Measurements from ENCODE around the gene MAFG.

Gene MAFG

GRCh38 chr17:81870131-81870980, 57.2 kb downstream of the MAFG start:
- Histone ChIP-seq H4K20me1 (peaks cover 55% of the 10 kb centered on the region), H3K4me1 (peaks cover 64% of the 10 kb centered on the region), H3K9ac (peak overlapping the region; percentile 99), H3K9me3 (no peaks in the 10 kb centered on the region), H3K4me2 (peak overlapping the region; percentile 89), H3K4me3 (peak overlapping the region; percentile 94), H3K27ac (peak overlapping the region; percentile 100), H3K36me3 (peaks cover 43% of the 10 kb centered on the region), H3K27me3 (no peaks in the 10 kb centered on the region)
- TF ChIP-seq Cebpa-rat (IDR thresholded peaks at IDR 0.05), result no peak

GRCh38 chr17:81869221-81870130, 58.1 kb downstream of the MAFG start:
- Histone ChIP-seq H3K27me3 (no peaks in the 10 kb centered on the region), H3K27ac (peak overlapping the region; percentile 100), H3K9ac (peak overlapping the region; percentile 99), H3K4me3 (peak overlapping the region; percentile 94), H3K9me3 (no peaks in the 10 kb centered on the region), H3K4me2 (peak overlapping the region; percentile 89), H3K4me1 (peaks cover 72% of the 10 kb centered on the region), H3K36me3 (peaks cover 52% of the 10 kb centered on the region), H4K20me1 (peaks cover 61% of the 10 kb centered on the region)
- TF ChIP-seq Cebpa-rat (IDR thresholded peaks at IDR 0.05), result no peak

- Histone ChIP-seq H3K4me3 (peak overlapping the region; percentile 94), H3K4me1 (peaks cover 77% of the 10 kb centered on the region), H3K9me3 (no peaks in the 10 kb centered on the region), H3K36me3 (peaks cover 59% of the 10 kb centered on the region), H3K27me3 (no peaks in the 10 kb centered on the region), H3K27ac (peak overlapping the region; percentile 100; the same call in 1 of the 2 replicates), H4K20me1 (peaks cover 68% of the 10 kb centered on the region), H3K4me2 (peak overlapping the region; percentile 89), H3K9ac (peak overlapping the region; percentile 99; the same call in 1 of the 2 replicates)
- no peak for TF ChIP-seq Cebpa-rat (IDR thresholded peaks at IDR 0.05)
These were observed 58.8 kb downstream of the MAFG start for GRCh38 chr17:81868674-81869220.
